NT2/D1 (cell line): ENCODE measurements around the gene S100A14.

Experiments used
- DNase-seq: peaks from one replicate; pipeline ENCODE4 v3.0.0-alpha.2; 2011; ENCODE audit warnings: low read depth, low spot score
- H3K27me3 ChIP-seq: 2 replicates; pipeline ENCODE4 v1.6.0; 2011; ENCODE audit warnings: mild to moderate bottlenecking; ENCODE audit not compliant: insufficient read length, insufficient read depth
- H3K36me3 ChIP-seq: 2 replicates; pipeline ENCODE4 v1.6.1; 2011; ENCODE audit warnings: mild to moderate bottlenecking, low read length, mixed read lengths; ENCODE audit not compliant: insufficient read depth, insufficient read length
- H3K4me1 ChIP-seq: 2 replicates; pipeline ENCODE4 v1.5.1; 2011; ENCODE audit not compliant: insufficient read depth, insufficient read length
- H3K4me3 ChIP-seq: 2 replicates; pipeline ENCODE4 v1.5.1; 2011; ENCODE audit warnings: low read depth; ENCODE audit not compliant: insufficient read length
- H3K9ac ChIP-seq: 2 replicates; pipeline ENCODE4 v1.6.0; 2011; ENCODE audit warnings: low read depth; ENCODE audit not compliant: insufficient read length
- H3K9me3 ChIP-seq: 2 replicates; pipeline ENCODE4 v1.5.1; 2011; ENCODE audit warnings: mild to moderate bottlenecking, low read length; ENCODE audit not compliant: insufficient read depth
- SUZ12 ChIP-seq: IDR thresholded peaks from 2 replicates; pipeline ENCODE4 v1.6.1; 2011; ENCODE audit not compliant: insufficient read length, insufficient read depth; ENCODE audit errors: extremely low read depth
- YY1 ChIP-seq: IDR thresholded peaks from 2 replicates; pipeline ENCODE4 v1.6.1; 2011; ENCODE audit not compliant: insufficient read length, insufficient read depth
- ZNF274 ChIP-seq: IDR thresholded peaks from 2 replicates; pipeline ENCODE4 v1.6.1; 2011; ENCODE audit warnings: mild to moderate bottlenecking, low read depth, low read length

S100A14 gene

GRCh38 chr1:153638261-153638660 is 22.1 kb upstream of the S100A14 start:
- Histone ChIP-seq H3K9me3 (no peaks in the 10 kb centered on the region), H3K4me1 (no peaks in the 10 kb centered on the region), H3K36me3 (peaks cover 84% of the 10 kb centered on the region), H3K9ac (no peak overlapping the region), H3K27me3 (no peaks in the 10 kb centered on the region), H3K4me3 (no peak overlapping the region)
- no peak for DNase-seq
- TF ChIP-seq YY1 (no peak), ZNF274 (no peak), SUZ12 (no peak)

- TF ChIP-seq YY1 = no peak
- no peak for TF ChIP-seq SUZ12
- TF ChIP-seq ZNF274 = no peak
- Histone ChIP-seq H3K4me1 (no peaks in the 10 kb centered on the region), H3K27me3 (no peaks in the 10 kb centered on the region), H3K9me3 (no peaks in the 10 kb centered on the region), H3K9ac (no peak overlapping the region), H3K4me3 (no peak overlapping the region), H3K36me3 (peaks cover 72% of the 10 kb centered on the region)
- no peak for DNase-seq
Measured at GRCh38 chr1:153636312-153636711, 20.2 kb upstream of the S100A14 start.

GRCh38 chr1:153635872-153636271 is 19.7 kb upstream of the S100A14 start:
- TF ChIP-seq ZNF274 (no peak), SUZ12 (no peak), YY1 (no peak)
- no peaks in the 10 kb centered on the region for H3K9me3 ChIP-seq
- H3K4me3 ChIP-seq = no peak overlapping the region
- no peaks in the 10 kb centered on the region for H3K4me1 ChIP-seq
- H3K36me3 ChIP-seq = peaks cover 68% of the 10 kb centered on the region
- peak overlapping the region; percentile 21 for H3K9ac ChIP-seq
- no peak for DNase-seq
- H3K27me3 ChIP-seq = no peaks in the 10 kb centered on the region

GRCh38 chr1:153633754-153634665 is 17.9 kb upstream of the S100A14 start, which contains the start of gene CHTOP:
Gene CHTOP (plus strand): TSS chr1:153634066. CDS start chr1:153636589, 2,523 bp downstream.
- peak; percentile 100 for DNase-seq
- Histone ChIP-seq H3K4me3 (peak within 1 kb of the TSS; percentile 100), H3K36me3 (peaks cover 50% of the 10 kb centered on the region), H3K9me3 (no peaks in the 10 kb centered on the region), H3K27me3 (no peaks in the 10 kb centered on the region), H3K9ac (peak within 1 kb of the TSS; percentile 100), H3K4me1 (peaks cover 14% of the 10 kb centered on the region)
- TF ChIP-seq YY1 (peak; percentile 99), ZNF274 (no peak)

- Histone ChIP-seq H3K9ac (no peak overlapping the region), H3K4me3 (peak overlapping the region; percentile 100), H3K4me1 (peaks cover 21% of the 10 kb centered on the region), H3K27me3 (no peaks in the 10 kb centered on the region), H3K36me3 (peaks cover 42% of the 10 kb centered on the region), H3K9me3 (no peaks in the 10 kb centered on the region)
- no peak for TF ChIP-seq YY1
- no peak for TF ChIP-seq ZNF274
- no peak for TF ChIP-seq SUZ12
- no peak for DNase-seq
Measured at GRCh38 chr1:153633161-153633753, 17.1 kb upstream of the S100A14 start.

- TF ChIP-seq ZNF274 (no peak), SUZ12 (no peak), YY1 (no peak)
- Histone ChIP-seq H3K27me3 (no peaks in the 10 kb centered on the region), H3K9me3 (no peaks in the 10 kb centered on the region), H3K36me3 (peaks cover 25% of the 10 kb centered on the region), H3K9ac (no peak overlapping the region), H3K4me1 (peaks cover 28% of the 10 kb centered on the region), H3K4me3 (no peak overlapping the region)
- no peak for DNase-seq
Measured at GRCh38 chr1:153631047-153632022, 15.2 kb upstream of the S100A14 start.
